ENCODE measurements around the gene DTL.
"Not testable (repeated sequence)": the region's sequence is repeated elsewhere in the genome, so short reads cannot be mapped to it uniquely, and the experiment has no call there.

DTL gene

DNA sequence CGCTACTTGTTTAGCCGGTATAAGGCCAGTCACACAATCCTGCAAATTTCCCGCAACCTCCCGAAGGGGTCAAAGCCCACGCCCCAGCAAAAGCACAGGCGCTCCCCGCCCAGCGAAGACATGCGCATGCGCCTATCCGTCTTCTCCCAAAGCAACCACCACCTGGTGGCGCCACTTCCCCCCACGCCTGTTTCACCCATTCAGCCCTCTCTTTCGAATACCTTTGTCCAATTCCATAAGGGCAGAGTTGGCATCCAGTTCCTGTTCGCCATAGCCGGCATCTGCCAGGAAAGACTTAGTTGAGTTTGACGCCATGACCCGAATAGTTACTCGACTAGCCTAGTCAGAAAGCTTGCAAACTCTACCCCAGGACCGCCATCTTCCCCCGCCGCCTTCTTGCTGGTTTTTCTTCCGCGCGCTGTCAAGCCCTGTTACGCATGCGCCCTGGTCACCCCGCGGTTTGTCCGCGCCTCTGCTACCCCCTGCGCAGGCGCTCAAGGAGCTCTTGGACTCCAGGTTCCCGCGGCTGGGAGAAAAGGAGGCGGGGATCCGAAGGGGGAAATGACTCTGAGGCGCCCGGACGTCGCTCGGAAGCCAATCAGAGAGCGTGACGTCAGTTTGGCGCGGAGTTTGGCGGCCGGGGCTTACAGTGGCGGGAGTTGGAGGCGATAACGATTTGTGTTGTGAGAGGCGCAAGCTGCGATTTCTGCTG lies at the start of gene DTL, which contains the start of gene INTS7:
DTL (plus strand) TSS at position 626 of the 712 bp plus-strand sequence. CDS start 143 bp downstream, outside the sequence.
INTS7 (minus strand) TSS at position 435 of the 712 bp plus-strand sequence; CDS start at position 315, 120 bp downstream.
- peak; percentile 99 for DNase-seq

DNA sequence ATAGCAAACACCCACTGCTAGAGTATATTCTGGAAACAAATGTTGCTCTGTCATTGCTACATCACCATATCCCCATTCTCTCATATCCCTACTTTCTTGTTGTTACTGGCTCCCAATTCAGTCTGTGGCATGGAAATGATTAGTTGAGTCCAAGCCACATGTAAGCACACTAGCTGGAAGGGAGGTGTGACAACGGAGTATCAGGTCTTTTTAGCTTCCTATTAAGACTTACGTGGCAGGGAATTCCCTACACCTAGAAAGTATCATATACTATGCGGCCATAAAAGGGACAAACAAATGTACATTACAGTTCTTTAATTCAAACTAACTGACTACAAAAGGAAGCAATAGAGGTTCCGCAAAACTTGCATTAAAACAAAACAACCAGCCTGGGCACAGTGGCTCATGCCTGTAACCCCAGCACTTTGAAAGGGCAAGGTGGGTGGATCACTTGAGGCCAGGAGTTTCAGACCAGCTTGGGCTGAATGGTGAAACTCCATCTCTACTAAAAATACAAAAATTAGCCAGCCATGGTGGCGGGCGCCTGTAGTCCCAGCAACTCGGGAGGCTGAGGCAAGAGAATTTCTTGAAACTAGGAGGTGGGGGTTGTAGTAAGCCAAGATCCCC lies 48.8 kb upstream of the DTL start:
- no peak for DNase-seq

- no peak for DNase-seq
These were observed 43.9 kb upstream of the DTL start for GRCh38 chr1:211991695-211992094.

DNA sequence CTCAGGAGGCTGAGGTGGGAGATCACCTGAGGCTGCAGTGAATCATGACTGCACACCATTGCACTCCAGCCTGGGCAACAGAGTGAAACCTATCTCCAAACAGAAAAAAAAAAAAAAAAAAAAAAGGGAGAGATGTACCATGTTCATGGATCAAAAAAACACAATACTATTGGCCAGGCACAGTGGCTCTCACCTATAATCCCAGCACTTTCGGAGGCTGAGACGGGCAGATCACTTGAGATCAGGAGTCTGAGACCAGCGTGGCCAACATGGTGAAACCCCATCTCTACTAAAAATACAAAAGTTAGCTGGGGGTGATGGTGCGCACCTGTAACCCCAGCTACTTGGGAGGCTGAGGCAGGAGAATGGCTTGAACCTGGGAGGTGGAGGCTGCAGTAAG lies 38.1 kb upstream of the DTL start:
- not testable (repeated sequence) for DNase-seq

DNA sequence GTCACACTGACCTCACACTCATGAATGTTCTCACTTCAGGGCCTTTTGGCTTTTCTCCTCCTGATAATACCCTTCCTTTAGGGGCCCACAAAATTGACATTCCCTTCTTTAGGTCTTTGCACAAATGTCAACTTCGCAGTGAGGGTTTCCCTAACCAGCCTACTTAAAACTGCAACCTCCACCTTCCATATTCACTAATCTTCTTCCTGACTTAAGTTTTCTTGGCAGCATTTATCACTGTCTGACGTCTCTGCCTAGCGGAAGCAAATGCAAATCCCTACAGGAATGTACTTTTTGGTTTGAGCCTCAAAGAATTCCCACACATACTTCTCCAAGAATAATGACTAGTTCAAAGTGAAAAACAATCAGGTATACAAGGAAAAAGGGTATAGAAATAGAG lies 33.0 kb upstream of the DTL start:
- no peak for DNase-seq

GRCh38 chr1:212004895-212005608 lies 30.5 kb upstream of the DTL start:
- no peak for DNase-seq

GRCh38 chr1:212007178-212007577 lies 28.4 kb upstream of the DTL start:
- no peak for DNase-seq

GRCh38 chr1:212007886-212008285 lies 27.7 kb upstream of the DTL start:
- no peak for DNase-seq

GRCh38 chr1:212009561-212009960 lies 26.0 kb upstream of the DTL start:
- DNase-seq: no peak

GRCh38 chr1:212010004-212010403 lies 25.5 kb upstream of the DTL start:
- no peak for DNase-seq

- DNase-seq: peak; percentile 55
These were observed 23.4 kb upstream of the DTL start for GRCh38 chr1:212012034-212012740.

GRCh38 chr1:212013672-212014071 lies 21.9 kb upstream of the DTL start:
- no peak for DNase-seq

DNA sequence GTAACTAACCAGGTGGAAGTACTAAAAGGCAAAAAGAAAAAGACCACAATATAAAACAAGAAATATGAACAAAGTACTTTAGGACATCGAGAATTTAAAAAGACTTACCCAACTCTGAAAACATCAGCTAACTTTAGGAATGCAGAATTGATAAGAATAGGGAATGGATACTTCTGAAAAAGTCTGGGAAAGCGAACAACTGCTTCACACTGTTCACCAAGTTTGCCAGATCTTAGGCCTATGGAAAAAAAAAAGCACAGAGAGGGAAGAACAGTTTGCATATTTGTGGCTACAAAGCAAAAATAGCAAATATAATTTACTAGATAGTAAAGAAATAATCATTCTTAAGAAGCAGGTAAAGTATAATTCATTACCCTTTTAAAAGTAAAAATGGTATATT lies 14.6 kb upstream of the DTL start:
- no peak for DNase-seq

DNA sequence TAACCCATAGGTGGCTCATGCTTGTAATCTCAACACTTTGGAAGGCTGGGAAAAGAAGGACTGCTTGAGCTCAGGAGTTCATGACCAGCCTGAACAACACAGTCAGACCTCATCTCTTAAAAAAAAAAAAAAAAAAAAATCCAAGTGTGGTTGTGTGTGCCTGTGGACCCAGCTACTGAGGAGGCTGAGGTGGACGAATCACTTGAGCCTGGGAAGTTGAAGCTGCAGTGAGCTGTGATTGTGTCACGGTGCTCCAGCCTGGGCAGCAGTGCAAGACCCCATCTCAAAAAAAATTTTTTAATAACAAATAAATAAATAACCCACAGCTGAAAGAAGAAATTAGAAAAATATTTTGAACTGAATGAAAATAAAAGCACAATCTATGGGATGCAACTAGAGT lies 14.0 kb upstream of the DTL start:
- DNase-seq: no peak

DNA sequence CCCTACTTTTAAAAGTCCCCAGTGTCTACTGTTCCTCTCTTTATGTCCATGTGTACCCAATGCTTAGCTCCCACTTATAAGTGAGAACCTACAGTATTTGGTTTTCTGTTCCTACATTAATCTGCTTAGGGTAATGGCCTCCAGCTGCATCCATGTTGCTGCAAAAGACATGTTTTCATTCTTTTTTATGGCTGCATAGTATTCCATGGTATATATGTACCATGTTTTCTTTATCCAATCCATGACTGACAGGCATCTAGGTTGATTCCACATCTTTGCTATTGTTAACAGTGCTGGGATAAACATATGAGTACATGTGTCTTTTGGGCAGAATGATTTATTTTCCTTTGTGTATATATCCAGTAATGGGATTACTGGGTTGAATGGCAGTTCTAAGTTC lies 12.6 kb upstream of the DTL start:
- DNase-seq: not testable (repeated sequence)

- no peak for DNase-seq
These were observed 10.9 kb upstream of the DTL start for GRCh38 chr1:212024469-212025149.

DNA sequence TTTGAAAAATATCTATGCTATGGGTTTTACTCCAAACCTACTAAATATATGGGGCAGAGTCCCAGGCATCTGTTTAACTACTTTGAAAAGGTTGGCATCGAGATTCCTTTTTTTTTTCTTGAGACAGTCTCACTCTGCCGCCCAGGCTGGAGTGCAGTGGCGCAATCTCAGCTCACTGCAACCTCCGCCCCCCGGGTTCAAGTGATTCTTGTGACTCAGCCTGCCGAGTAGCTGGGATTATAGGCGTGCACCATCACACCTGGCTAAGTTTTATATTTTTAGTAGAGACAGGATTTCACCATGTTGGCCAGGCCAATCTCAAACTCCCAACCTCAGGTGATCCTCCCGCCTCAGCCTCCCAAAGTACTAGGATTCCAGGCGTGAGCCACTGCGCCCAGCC lies 7.8 kb upstream of the DTL start:
- not testable (repeated sequence) for DNase-seq

DNA sequence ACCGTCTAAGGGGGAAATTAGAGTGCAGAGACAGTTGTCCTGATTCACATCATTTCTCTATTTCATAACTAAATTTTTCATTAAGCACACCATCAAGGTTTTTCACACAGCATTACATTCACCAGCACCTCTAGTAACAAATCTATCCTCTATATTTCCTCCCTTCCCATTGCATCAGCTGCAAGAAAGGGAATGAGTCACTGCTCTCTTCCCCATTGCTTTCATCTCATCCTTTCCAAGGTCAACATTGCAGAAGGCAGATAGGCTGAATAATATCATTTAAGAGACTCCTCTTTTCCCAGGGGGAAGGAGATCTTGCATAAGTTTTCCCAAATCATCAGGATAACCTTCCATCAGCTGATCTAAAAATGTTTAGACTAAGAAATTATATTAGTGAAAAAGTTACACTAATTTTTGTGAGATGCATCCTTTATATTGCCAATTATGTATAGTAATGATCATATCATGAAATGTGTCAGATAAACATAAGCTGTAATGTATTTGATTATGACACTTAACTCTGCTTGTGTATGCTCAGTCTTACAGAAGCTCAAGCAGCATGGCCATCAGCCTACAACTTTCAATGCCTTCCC lies 4.5 kb upstream of the DTL start:
- no peak for DNase-seq

- no peak for DNase-seq
These were observed 929 bp upstream of the DTL start for GRCh38 chr1:212034516-212035122.

DNA sequence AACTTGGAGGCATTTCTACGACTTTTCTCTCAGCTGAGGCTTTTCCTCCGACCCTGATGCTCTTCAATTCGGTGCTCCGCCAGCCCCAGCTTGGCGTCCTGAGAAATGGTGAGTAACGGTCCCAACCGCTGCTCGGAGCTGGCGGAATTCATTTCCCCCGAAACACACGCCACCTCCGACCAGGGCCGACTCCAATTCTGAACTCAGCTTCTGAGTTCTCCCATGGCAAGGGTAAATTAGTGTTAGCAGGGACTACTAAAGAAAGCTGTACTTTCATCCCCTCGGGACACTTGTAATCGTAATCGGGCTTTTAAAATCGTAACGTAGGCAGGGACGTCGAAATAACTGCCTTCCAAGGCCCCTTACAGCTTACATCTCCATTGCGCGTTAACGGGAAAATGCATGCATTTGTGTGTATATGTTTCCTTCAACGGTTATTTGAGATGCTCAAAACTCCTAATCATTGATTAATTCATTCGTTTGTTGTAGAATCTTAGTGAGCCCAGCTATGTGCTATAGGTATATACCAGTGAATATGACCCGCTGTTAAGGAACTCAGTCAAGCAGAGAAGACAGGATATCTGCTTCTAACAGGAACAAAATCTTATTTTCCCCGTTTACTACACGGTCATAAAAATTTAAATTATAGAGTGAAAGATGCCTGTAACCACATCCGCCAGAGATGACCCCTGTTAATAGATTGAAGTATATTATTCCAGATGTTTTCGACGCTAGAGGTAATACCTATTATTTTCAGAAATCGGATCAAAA lies 472 bp downstream of the DTL start:
- DNase-seq: no peak

DNA sequence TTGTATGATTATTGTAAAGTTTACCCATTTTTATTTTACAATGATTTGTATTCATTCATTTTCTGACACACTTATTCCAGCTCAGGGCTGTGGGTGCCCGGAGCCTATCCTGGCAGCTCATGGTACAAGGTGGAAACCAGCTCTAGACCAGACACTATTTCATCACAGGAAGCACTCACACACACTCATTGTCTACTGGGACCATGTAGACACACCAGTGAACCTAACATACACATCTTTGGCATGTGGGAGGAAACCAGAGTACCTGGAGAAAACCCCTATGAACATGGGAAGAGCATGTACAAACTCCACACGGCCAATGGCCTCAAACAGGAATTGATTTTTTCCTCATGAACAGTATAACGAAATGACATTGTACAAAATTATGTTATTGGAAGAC lies 2.4 kb downstream of the DTL start:
- no peak for DNase-seq

Measured in CD4-positive, alpha-beta T cell treated with Interferon gamma for 1 hour (primary cell).